PC-9 (cell line): ENCODE data around the gene IL1RAP. TPM values are rescaled to one million over a fixed set of nuclear protein-coding genes. Genes with fewer than 3 reads are reported as not detected.

Experiments used
- BruUV-seq: library from RNA; stranded (reverse); fragments of 400-500 nt; replicated peaks from 2 replicates; lab custom pipeline; 2021; lab: Mats Ljungman, UMichigan
- CTCF ChIA-PET: fragments of 300-600 bp; sonication (Branson Sonifier 250); formaldehyde crosslinking; loops from one replicate; lab custom pipeline; 2022; ENCODE audit warnings: antibody characterized with exemption; lab: Charles Lee
- POLR2A ChIA-PET: fragments of 300-600 bp; sonication (Branson Sonifier 250); formaldehyde crosslinking; loops from one replicate; lab custom pipeline; 2022; ENCODE audit warnings: antibody characterized with exemption; ENCODE audit not compliant: unreplicated experiment; lab: Charles Lee
- DNase-seq, 2 experiments: peaks; one replicate each; pipeline versions ENCODE4 v3.0.0 to v3.0.0-alpha.2; 2015 to 2022; ENCODE audit warnings: mixed read lengths in 1 of 2
- H2AFZ ChIP-seq: fragments of 200-600 bp; sonication (generic); 2 replicates; pipeline ENCODE4 v1.8.1; 2017; ENCODE audit warnings: antibody characterized with exemption
- H3F3A ChIP-seq: fragments of 200-600 bp; sonication (generic); 2 replicates; pipeline ENCODE4 v1.8.1; 2017; ENCODE audit warnings: antibody characterized with exemption, mild to moderate bottlenecking, low read depth; ENCODE audit not compliant: insufficient read depth
- H3K27ac ChIP-seq: fragments of 200-600 bp; sonication (generic); 2 replicates; pipeline ENCODE4 v1.6.1; 2016; ENCODE audit warnings: mixed run types
- H3K27me3 ChIP-seq: fragments of 200-600 bp; sonication (generic); 2 replicates; pipeline ENCODE4 v1.6.1; 2016; ENCODE audit warnings: low read depth, mixed run types; ENCODE audit not compliant: insufficient read depth
- H3K36me3 ChIP-seq: fragments of 200-600 bp; sonication (generic); 2 replicates; pipeline ENCODE4 v1.6.1; 2016; ENCODE audit warnings: low read depth, mixed run types
- H3K4me1 ChIP-seq: fragments of 200-600 bp; sonication (generic); replicated peaks from 2 replicates; pipeline ENCODE4 v1.6.1; 2016; ENCODE audit warnings: mixed run types; ENCODE audit not compliant: insufficient read depth
- H3K4me2 ChIP-seq: fragments of 200-600 bp; sonication (generic); 2 replicates; pipeline ENCODE4 v1.6.1; 2017; ENCODE audit warnings: mixed run types
- H3K4me3 ChIP-seq: fragments of 200-600 bp; sonication (generic); 2 replicates; pipeline ENCODE4 v1.6.1; 2016; ENCODE audit warnings: mixed run types
- H3K79me2 ChIP-seq: fragments of 200-600 bp; sonication (generic); 2 replicates; pipeline ENCODE4 v1.6.1; 2017; ENCODE audit warnings: low read depth, mixed run types
- H3K9me2 ChIP-seq: fragments of 200-600 bp; sonication (generic); 2 replicates; pipeline ENCODE4 v1.8.1; 2017; ENCODE audit warnings: mild to moderate bottlenecking; ENCODE audit not compliant: insufficient read depth
- H3K9me3 ChIP-seq: fragments of 200-600 bp; sonication (generic); 2 replicates; pipeline ENCODE4 v1.8.1; 2016; ENCODE audit warnings: low read depth; ENCODE audit not compliant: insufficient read depth
- H4K20me1 ChIP-seq: fragments of 200-600 bp; sonication (generic); 2 replicates; pipeline ENCODE4 v1.8.1; 2017; ENCODE audit not compliant: insufficient read depth
- CTCF ChIP-seq: fragments of 200-600 bp; sonication (generic); conservative IDR thresholded peaks from 2 replicates; pipeline ENCODE4 v1.6.1; 2017; ENCODE audit warnings: mixed run types, antibody characterized with exemption, mild to moderate bottlenecking, moderate library complexity
- EZH2 ChIP-seq: fragments of 200-600 bp; sonication (generic); IDR thresholded peaks from 2 replicates; pipeline ENCODE4 v1.8.0; 2017; ENCODE audit warnings: antibody characterized with exemption, low read depth
- intact Hi-C: fragments of 100-400 bp; cut with micrococcal nuclease; formaldehyde crosslinking; loops from one replicate; pipeline ENCODE4 v1.10.0; 2022; ENCODE audit not compliant: unreplicated experiment
- total RNA-seq: library from RNA; stranded (reverse); gene quantifications from 2 replicates; pipeline ENCODE4 v1.2.3, GENCODE V29; 2021

Gene IL1RAP
- total RNA-seq, 1 experiment from 2014 or later, result 13.3 TPM

- Histone ChIP-seq H3K4me3 (no peak overlapping the region), H3K36me3 (no peaks in the 10 kb centered on the region), H3K4me1 (no peaks in the 10 kb centered on the region), H3F3A (no peaks in the 10 kb centered on the region), H3K79me2 (no peaks in the 10 kb centered on the region), H4K20me1 (no peaks in the 10 kb centered on the region), H3K9me2 (no peaks in the 10 kb centered on the region), H3K27me3 (no peaks in the 10 kb centered on the region), H3K9me3 (no peaks in the 10 kb centered on the region), H3K4me2 (no peak overlapping the region), H3K27ac (no peak overlapping the region), H2AFZ (no peak overlapping the region)
- CTCF ChIA-PET, result no interaction called here
- no TSS peak for BruUV-seq
- TF ChIP-seq EZH2 (no peak), CTCF (no peak)
- POLR2A ChIA-PET, result no interaction called here
- intact Hi-C loops, result no loop called here
- DNase-seq, result no peak
These were observed 87.7 kb downstream of the IL1RAP start for GRCh38 chr3:190601622-190602021.

- Histone ChIP-seq H3K27ac (no peak overlapping the region), H3K9me3 (no peaks in the 10 kb centered on the region), H3K4me3 (no peak overlapping the region), H3K4me2 (no peak overlapping the region), H4K20me1 (no peaks in the 10 kb centered on the region), H3K79me2 (no peaks in the 10 kb centered on the region), H3F3A (no peaks in the 10 kb centered on the region), H3K27me3 (no peaks in the 10 kb centered on the region), H3K9me2 (no peaks in the 10 kb centered on the region), H3K4me1 (no peaks in the 10 kb centered on the region), H3K36me3 (no peaks in the 10 kb centered on the region), H2AFZ (no peak overlapping the region)
- no peak for DNase-seq
- ChIA-PET POLR2A (interaction anchor here (0.7 kb wide), 1 partner anchor 751 kb away, joined by 5 read pairs; no protein-coding TSS in a partner anchor), CTCF (no interaction called here)
- BruUV-seq, result no TSS peak
- TF ChIP-seq CTCF (no peak), EZH2 (no peak)
- intact Hi-C loops, result no loop called here
These were observed 91.5 kb downstream of the IL1RAP start for GRCh38 chr3:190605385-190605784.

GRCh38 chr3:190606596-190606995 lies 92.7 kb downstream of the IL1RAP start:
- no peak overlapping the region for H3K4me2 ChIP-seq
- H2AFZ ChIP-seq, result no peak overlapping the region
- intact Hi-C loops, result no loop called here
- no peaks in the 10 kb centered on the region for H3K9me3 ChIP-seq
- TF ChIP-seq EZH2 (no peak), CTCF (no peak)
- H3K27ac ChIP-seq, result no peak overlapping the region
- no peaks in the 10 kb centered on the region for H3K9me2 ChIP-seq
- DNase-seq, result no peak
- no peaks in the 10 kb centered on the region for H4K20me1 ChIP-seq
- H3K27me3 ChIP-seq, result no peaks in the 10 kb centered on the region
- H3F3A ChIP-seq, result no peaks in the 10 kb centered on the region
- no peak overlapping the region for H3K4me3 ChIP-seq
- ChIA-PET CTCF (no interaction called here), POLR2A (interaction anchor here (0.7 kb wide), 1 partner anchor 10 kb away, joined by 6 read pairs; no protein-coding TSS in a partner anchor)
- no peaks in the 10 kb centered on the region for H3K36me3 ChIP-seq
- no TSS peak for BruUV-seq
- no peaks in the 10 kb centered on the region for H3K79me2 ChIP-seq
- H3K4me1 ChIP-seq, result no peaks in the 10 kb centered on the region
